ENCODE results near the gene AGPAT3. TPM values are rescaled to one million over a fixed set of nuclear protein-coding genes. Genes with fewer than 3 reads are reported as not detected.

AGPAT3 gene
- total and polyA plus RNA-seq, 10 of the 15 experiments (the other 5 are each of a cell fraction or from before 2014, with no cell fraction given): 1.2 to 110 (median 30.8) TPM

- intact Hi-C loops (cut with micrococcal nuclease; ENCODE audit: unreplicated experiment): no loop called here
- no peak for TF ChIP-seq EGR1 (IDR thresholded peaks at IDR 0.05; ENCODE audit: borderline replicate concordance in 1 of 2, low read depth in 2 of 2, low read length in 2 of 2)
- TF ChIP-seq ZNF687 (IDR thresholded peaks at IDR 0.05): no peak
- no peak for TF ChIP-seq NFYA (IDR thresholded peaks at IDR 0.05; ENCODE audit: borderline replicate concordance, low read depth, low read length)
- ChIA-PET SMC1A (ENCODE audit: uncharacterized antibody, unreplicated experiment) (interaction anchor here (1.3 kb wide), 1 partner anchor 8 kb away, joined by 3 read pairs; no protein-coding TSS in a partner anchor), RAD21 (ENCODE audit: unreplicated experiment) (interaction anchor here (1.2 kb wide), 1 partner anchor 9 kb away, joined by 3 read pairs; no protein-coding TSS in a partner anchor), POLR2A (no interaction called here), CTCF (interaction anchor here (1.2 kb wide), 1 partner anchor 9 kb away, joined by 4 read pairs; no protein-coding TSS in a partner anchor)
- no TSS peak for BruUV-seq (replicated peaks)
- H3K4me3 ChIP-seq: no peak overlapping the region
- H3K36me3 ChIP-seq (ENCODE audit: control insufficient read depth in 2 of 2, insufficient read depth in 2 of 2, low read length in 1 of 2): peaks cover 17 to 40% of the 10 kb centered on the region in 2 experiments; a peak in 3 of 4 replicates
- FAIRE-seq: no peak
- H3K27me3 ChIP-seq (replicated peaks in 1 of 2; ENCODE audit: control insufficient read depth in 2 of 2, insufficient read depth in 2 of 2, low read length in 1 of 2): no peaks in the 10 kb centered on the region
- peaks cover 31% of the 10 kb centered on the region for H3K79me2 ChIP-seq (ENCODE audit: control insufficient read depth, insufficient read depth, low read length)
- H4K20me1 ChIP-seq (ENCODE audit: control insufficient read depth, insufficient read depth): no peaks in the 10 kb centered on the region
- H3K9ac ChIP-seq (ENCODE audit: control insufficient read depth, insufficient read depth, low read length): no peak overlapping the region
- H3K4me2 ChIP-seq (ENCODE audit: control insufficient read depth, insufficient read depth): no peak overlapping the region
- no peak overlapping the region for H2AFZ ChIP-seq (ENCODE audit: control insufficient read depth, low read depth, low read length)
- no peak for DNase-seq (ENCODE audit: low read depth, low spot score)
- 0 out of 2 replicates have a peak, but pooled peaks cover 3% of the 10 kb centered on the region for H3K4me1 ChIP-seq (ENCODE audit: control insufficient read depth, insufficient read depth, low read length)
- 97% methylated on average over 30 of the region's 30 CpGs for WGBS (ENCODE audit: insufficient coverage, insufficient replicate concordance, low lambda C conversion rate, missing lambda C conversion rate)
- no peaks in the 10 kb centered on the region for H3K9me3 ChIP-seq (replicated peaks; ENCODE audit: control insufficient read depth, insufficient read depth, low read length)
- H3K27ac ChIP-seq (ENCODE audit: control insufficient read depth, insufficient read depth): no peak overlapping the region
- ATAC-seq: no peak
- in situ Hi-C loops (cut with MboI): no loop called here
Observed at GRCh38 chr21:43929217-43929971, 64.4 kb downstream of the AGPAT3 start.
